ENCODE results near the gene EEF1AKMT4.
"Not testable (repeated sequence)": the region's sequence is repeated elsewhere in the genome, so short reads cannot be mapped to it uniquely, and the experiment has no call there.

The EEF1AKMT4 gene

GRCh38 chr3:184262764-184263179, 13.3 kb downstream of the EEF1AKMT4 start:
- Histone ChIP-seq H3K4me3 (ENCODE audit: low read depth in 1 of 2, low read length in 1 of 2) (no peak overlapping the region), H3K27me3 (peaks cover 98% of the 10 kb centered on the region), H3K4me1 (ENCODE audit: control insufficient read depth in 1 of 2, insufficient read depth in 1 of 2, low read depth in 1 of 2, low read length in 1 of 2) (peaks cover 15 to 26% of the 10 kb centered on the region in 2 experiments), H3K36me3 (no peaks in the 10 kb centered on the region), H3K27ac (no peak overlapping the region), H3K9me3 (no peaks in the 10 kb centered on the region)
- TF ChIP-seq CTCF (IDR thresholded peaks at IDR 0.05), result no peak

GRCh38 chr3:184267249-184267648, 17.8 kb downstream of the EEF1AKMT4 start:
- not testable (repeated sequence) for H3K27ac ChIP-seq; H3K4me3 ChIP-seq (ENCODE audit: low read depth in 1 of 2, low read length in 1 of 2); H3K36me3 ChIP-seq; H3K4me1 ChIP-seq (ENCODE audit: control insufficient read depth in 1 of 2, insufficient read depth in 1 of 2, low read depth in 1 of 2, low read length in 1 of 2); H3K9me3 ChIP-seq
- H3K27me3 ChIP-seq, result peaks cover 91% of the 10 kb centered on the region

GRCh38 chr3:184272269-184272668, 22.8 kb downstream of the EEF1AKMT4 start:
- peaks cover 93% of the 10 kb centered on the region for H3K27me3 ChIP-seq
- TF ChIP-seq CTCF (IDR thresholded peaks at IDR 0.05), result no peak
- H3K4me3 ChIP-seq (ENCODE audit: low read depth in 1 of 2, low read length in 1 of 2), result no peak overlapping the region
- no peaks in the 10 kb centered on the region for H3K36me3 ChIP-seq
- no peak overlapping the region for H3K27ac ChIP-seq
- H3K4me1 ChIP-seq (ENCODE audit: control insufficient read depth in 1 of 2, insufficient read depth in 1 of 2, low read depth in 1 of 2, low read length in 1 of 2), result no peaks in the 10 kb centered on the region
- no peaks in the 10 kb centered on the region for H3K9me3 ChIP-seq

GRCh38 chr3:184275381-184275701, 25.9 kb downstream of the EEF1AKMT4 start:
- Histone ChIP-seq H3K27ac (no peak overlapping the region), H3K4me1 (ENCODE audit: control insufficient read depth in 1 of 2, insufficient read depth in 1 of 2, low read depth in 1 of 2, low read length in 1 of 2) (no peaks in the 10 kb centered on the region), H3K36me3 (no peaks in the 10 kb centered on the region), H3K9me3 (no peaks in the 10 kb centered on the region), H3K4me3 (ENCODE audit: low read depth in 1 of 2, low read length in 1 of 2) (no peak overlapping the region), H3K27me3 (peaks cover 92% of the 10 kb centered on the region)
- TF ChIP-seq CTCF (IDR thresholded peaks at IDR 0.05), result no peak

GRCh38 chr3:184275961-184276910, 26.8 kb downstream of the EEF1AKMT4 start, which contains the start of gene ECE2:
ECE2 (plus strand) TSS chr3:184276022; CDS start chr3:184276154, 132 bp downstream.
- no peaks in the 10 kb centered on the region for H3K36me3 ChIP-seq
- no peak within 1 kb of the TSS for H3K27ac ChIP-seq
- no peaks in the 10 kb centered on the region for H3K9me3 ChIP-seq
- TF ChIP-seq CTCF (IDR thresholded peaks at IDR 0.05), result no peak
- no peaks in the 10 kb centered on the region for H3K4me1 ChIP-seq (ENCODE audit: control insufficient read depth in 1 of 2, insufficient read depth in 1 of 2, low read depth in 1 of 2, low read length in 1 of 2)
- peaks cover 91% of the 10 kb centered on the region for H3K27me3 ChIP-seq
- H3K4me3 ChIP-seq (ENCODE audit: low read depth in 1 of 2, low read length in 1 of 2), result no peak within 1 kb of the TSS

GRCh38 chr3:184277366-184277765, 27.9 kb downstream of the EEF1AKMT4 start:
- Histone ChIP-seq H3K27me3 (peaks cover 82% of the 10 kb centered on the region), H3K27ac (no peak overlapping the region), H3K4me3 (ENCODE audit: low read depth in 1 of 2, low read length in 1 of 2) (no peak overlapping the region), H3K36me3 (no peaks in the 10 kb centered on the region), H3K4me1 (ENCODE audit: control insufficient read depth in 1 of 2, insufficient read depth in 1 of 2, low read depth in 1 of 2, low read length in 1 of 2) (no peaks in the 10 kb centered on the region), H3K9me3 (no peaks in the 10 kb centered on the region)
- no peak for TF ChIP-seq CTCF (IDR thresholded peaks at IDR 0.05)

Data from neutrophil (primary cell).